HG02870 (cell line): Measurements from ENCODE around the gene MAST4.
"Not testable (repeated sequence)": the region's sequence is repeated elsewhere in the genome, so short reads cannot be mapped to it uniquely, and the experiment has no call there.

Source experiments
- ATAC-seq: cut with Tn5 transposase; IDR thresholded peaks from one replicate; pipeline ENCODE4 v1.9.1; 2021; ENCODE audit warnings: mild to moderate bottlenecking, moderate library complexity; ENCODE audit not compliant: unreplicated experiment

The MAST4 gene

DNA sequence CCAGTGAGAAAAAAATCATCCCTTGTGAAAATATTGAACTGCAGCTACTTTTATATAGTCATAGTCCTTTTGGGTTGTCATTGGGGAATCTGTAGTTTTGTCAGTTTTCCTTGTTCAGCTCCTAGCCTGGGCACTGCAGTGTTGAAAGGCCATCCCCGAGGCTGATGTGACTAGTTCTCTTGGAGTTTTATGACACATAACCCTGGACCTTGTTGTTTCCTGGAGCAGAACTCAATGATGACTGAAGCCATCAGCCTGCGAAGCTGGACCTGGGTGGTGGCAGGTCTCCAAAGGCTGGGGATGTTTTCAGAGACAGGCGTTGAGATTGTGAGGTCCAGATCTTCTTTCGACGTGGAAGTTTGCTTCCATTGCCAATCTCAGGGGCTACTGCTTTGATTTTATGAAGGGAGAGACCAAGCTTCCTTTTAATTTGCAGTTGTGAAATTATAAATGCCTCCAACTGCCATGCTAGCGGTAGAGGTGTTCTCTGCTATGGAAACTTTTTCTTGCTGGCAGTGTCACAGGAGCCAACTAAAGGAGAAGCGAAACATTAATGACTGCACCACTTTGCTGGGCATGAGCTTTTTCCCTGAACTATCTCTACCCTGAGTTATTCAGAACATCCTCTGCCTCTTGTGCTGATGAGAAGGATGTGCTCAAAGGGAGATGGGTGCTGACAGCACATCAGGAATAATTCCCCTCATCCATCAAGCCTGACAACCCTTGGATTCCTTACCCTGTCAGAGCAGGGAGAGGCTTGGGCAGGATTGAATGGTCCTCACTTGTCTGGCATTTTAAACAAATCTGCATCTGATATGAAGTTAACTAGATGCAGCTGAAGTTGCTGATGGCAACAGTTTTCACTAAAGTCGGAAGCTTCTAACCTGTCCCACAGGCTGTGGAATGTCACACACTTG lies 209.6 kb downstream of the MAST4 start:
- ATAC-seq: no peak

DNA sequence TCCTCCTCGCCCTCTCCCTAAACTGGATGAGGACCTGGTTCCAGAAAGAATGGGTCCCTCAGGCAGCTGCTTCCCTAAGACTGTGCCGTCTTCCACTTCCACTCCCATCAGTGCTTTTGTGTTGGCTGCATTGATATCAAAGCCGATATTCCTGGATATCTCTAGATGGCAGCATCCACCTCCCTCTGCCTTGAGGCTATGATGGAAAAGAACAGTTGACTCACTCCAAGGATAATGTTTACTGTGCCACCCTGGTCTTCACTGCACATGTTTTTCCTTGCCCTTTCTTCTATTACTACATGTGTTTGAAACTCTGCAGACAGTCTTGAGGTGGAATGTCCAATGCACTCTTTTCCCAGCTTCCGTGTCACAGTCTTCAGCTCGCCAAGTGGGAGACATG lies 211.6 kb downstream of the MAST4 start:
- no peak for ATAC-seq

DNA sequence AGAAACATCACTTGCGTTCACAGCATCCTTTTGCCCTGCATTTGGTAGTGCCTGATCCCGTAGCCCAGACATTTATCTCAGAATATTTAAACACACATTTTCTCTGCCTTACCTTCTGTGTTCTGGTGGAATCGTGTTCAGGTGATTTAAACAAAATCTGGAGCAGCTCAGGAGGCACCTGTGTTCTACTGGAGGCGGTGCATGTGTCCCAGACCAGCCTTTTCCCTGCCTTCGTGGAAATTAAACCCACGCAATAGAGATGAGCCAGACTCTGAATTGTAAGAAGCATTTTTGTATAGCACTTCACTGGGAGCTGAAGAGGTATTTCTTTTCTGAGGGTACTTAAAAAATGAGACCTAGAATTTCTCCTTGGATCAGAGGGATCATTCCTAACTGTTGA lies 212.5 kb downstream of the MAST4 start:
- ATAC-seq: no peak

GRCh38 chr5:66810151-66810550 lies 214.0 kb downstream of the MAST4 start:
- no peak for ATAC-seq

DNA sequence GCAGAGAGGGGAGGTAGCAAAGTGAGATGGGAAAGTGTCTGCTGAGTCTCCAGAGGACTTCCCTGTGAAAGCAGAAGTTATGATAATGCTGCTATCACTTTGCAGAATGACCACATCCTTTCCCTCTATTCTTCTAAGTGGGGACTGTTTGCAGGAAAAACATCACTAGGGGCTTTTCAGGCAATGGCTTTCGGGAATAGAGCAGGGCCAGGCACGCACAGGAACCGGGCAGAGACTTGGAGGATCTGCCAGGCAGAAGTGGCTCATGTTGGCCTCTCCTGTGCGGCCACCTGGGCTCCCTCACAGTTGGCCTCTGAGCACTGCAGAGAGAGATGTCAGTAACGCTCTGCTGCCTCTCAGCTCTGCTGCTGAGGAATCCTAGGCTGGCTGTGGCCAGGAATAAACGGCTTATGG lies 214.7 kb downstream of the MAST4 start:
- no peak for ATAC-seq

DNA sequence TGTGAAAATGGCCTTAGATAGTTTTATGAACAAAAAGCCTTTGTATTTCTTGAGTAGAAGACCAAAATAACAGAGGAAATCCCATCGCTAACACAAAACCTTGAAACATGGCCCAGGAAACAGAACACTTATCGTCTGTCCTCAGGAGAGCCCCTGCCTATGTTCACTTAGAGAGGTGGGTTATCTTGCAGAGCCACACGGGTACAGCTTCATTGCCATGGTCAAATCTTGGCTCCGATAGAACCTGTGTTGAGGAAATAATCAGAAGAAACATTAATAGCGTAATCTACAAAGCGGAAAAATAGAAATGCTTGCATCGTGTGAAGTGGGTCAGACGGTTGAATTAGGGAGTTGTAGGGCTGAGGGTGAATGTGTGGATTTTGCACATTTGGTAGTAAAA lies 216.1 kb downstream of the MAST4 start:
- ATAC-seq: no peak

- no peak for ATAC-seq
Observed at GRCh38 chr5:66813306-66813705, 217.1 kb downstream of the MAST4 start.

GRCh38 chr5:66814146-66814991 lies 218.2 kb downstream of the MAST4 start:
- no peak for ATAC-seq

DNA sequence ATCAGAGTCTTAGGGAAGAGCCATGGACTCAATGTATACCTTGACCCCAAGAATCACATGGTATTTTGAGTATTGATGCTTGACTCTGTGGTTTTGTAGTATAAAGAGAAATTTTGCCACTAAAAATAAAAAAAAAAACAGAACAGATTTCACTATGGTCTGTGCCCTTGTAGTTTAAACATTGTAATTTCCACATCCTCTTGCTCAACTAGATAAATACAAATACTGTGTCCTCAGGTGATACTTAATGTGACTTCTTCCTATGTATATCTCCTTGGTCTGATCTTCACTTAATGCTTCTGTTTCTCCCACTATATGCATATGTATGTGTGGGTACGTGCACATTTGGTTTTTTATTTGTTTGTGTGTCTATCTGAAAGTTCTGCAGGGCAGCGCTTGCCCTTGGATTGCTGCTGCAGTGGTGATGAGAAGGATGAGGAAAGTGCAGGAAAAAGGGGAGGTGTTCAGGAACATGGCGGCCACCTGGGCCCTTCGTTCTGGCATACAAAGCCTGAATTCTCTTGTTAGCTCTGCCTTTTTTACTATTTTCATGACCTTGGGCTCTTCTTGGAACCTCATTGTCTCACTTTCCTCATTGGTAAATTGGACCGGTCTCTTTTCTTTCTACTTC lies 222.2 kb downstream of the MAST4 start:
- ATAC-seq: no peak

DNA sequence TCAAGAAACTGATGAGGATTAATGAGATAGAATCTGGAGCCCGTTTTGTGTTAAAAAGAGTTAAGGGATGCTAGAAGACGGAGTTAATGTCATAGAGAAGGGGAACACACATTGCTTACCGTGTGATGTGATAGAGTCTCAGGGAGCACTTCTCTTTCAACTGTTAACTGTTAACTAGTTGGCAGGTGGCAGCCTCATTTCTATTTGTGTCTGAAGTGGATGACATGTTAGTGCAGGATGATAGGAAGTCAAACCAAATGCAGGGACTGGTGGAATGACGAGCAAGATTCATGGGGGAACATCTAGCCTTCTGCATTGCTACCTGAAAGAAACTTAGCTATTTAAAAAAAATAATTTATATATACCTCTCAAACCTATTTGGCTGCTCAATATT lies 222.7 kb downstream of the MAST4 start:
- ATAC-seq: no peak

GRCh38 chr5:66820630-66821207 lies 224.5 kb downstream of the MAST4 start:
- no peak for ATAC-seq

DNA sequence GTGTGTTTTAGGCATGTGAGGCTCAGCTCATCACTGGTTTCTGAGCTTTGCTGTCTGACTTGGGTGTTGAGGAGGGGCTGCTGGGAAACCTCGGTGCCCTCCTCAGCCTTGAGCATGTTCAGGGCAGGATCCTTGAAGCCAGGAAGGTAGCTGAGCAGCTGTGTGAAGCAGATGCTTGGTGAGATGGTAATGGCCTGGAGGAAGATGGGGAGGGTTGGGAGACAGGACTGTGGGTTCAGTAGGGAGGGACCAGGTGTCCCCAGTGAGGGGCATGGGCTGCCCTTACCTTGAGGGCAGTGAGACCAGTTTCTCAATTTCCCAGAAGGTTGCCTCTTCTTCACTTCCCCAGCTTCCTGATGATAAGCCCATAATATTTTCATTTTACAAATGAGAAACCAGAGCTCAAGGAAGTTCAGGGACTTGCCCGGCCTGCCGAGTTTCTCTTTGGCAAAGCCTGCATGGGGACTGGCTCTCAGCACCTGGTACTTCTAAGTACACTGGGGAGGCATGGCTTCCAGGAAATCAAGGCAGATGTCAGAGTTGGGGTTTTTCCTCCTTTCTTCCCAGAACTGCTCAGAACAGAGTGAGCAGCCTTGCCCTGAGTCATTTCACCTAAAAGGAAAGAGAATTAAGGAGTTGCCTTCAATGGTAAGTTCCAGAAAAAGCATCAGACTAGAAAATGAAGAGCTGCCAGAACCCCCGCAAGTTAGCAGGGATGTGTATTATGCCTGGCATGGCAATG lies 225.7 kb downstream of the MAST4 start:
- no peak for ATAC-seq

DNA sequence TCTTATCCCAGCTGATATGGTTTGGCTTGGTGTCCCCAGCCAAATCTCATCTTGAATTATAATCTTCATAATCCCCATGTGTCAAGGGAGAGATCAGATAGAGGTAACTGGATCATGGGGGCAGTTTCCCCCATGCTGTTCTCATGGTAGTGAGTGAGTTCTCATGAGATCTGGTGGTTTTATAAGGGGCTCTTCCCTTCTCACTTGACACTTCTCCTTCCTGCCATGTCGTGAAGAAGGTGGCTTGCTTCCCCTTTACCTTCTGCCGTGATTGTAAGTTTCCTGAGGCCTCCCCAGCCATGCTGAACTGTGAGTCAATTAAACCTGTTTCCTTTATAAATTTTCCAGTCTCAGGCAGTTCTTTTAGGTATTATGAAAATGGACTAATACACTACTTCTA lies 226.7 kb downstream of the MAST4 start:
- not testable (repeated sequence) for ATAC-seq

DNA sequence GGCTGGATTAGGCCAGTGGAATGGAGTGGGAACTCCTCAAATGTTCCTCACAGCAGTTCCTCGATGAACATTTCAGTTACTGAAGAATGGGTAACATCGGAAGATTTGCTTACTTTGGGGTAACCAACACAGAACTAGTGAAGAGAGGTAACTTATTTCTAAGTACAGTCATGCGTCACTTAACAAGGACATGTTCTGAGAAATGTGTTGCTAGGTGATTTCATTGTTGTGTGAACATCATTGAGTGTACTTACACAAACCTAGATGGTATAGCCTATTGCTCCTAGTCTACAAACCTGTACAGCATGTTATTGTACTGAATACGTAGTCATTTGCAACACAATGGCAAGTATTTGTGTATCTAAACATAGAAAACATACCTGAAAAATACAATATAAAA lies 228.3 kb downstream of the MAST4 start:
- no peak for ATAC-seq

DNA sequence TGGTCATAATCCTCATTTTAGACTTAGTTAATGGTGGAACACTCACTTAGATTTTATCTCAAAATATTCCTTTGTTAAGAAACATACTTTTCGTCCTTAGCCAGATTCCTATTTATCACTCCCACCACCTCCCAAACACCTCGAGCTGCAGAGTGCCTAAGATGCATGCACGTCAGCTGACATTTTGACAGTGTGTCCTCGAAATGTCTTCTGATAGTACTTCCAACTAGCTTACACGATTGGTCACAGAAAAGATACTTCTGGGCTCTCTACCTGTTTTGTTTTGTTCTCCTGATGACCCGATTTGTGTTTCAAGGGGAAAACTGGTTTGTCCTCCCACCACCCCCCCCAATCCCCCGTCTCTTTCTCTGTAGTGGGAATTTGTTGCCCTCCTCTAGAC lies 230.1 kb downstream of the MAST4 start:
- ATAC-seq: no peak

DNA sequence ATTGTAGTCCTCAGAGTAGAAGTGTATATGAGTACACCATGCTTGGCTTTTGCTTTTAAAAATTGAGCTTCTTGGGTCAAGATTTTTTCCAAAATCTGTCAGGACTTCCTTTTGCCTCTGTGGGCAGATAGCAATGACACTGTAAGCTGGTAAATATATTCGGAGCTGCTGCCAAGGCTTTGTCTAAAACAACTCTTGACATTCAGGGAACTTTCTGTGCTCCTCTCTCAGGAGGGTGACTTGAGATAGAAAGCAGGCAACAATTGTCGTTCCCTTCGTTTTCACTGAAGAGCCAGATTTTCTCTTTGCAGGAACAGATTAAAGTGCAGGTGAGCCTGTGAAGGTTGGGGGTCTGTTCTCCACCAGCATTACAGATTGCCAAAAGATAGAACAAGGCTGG lies 230.5 kb downstream of the MAST4 start:
- no peak for ATAC-seq

DNA sequence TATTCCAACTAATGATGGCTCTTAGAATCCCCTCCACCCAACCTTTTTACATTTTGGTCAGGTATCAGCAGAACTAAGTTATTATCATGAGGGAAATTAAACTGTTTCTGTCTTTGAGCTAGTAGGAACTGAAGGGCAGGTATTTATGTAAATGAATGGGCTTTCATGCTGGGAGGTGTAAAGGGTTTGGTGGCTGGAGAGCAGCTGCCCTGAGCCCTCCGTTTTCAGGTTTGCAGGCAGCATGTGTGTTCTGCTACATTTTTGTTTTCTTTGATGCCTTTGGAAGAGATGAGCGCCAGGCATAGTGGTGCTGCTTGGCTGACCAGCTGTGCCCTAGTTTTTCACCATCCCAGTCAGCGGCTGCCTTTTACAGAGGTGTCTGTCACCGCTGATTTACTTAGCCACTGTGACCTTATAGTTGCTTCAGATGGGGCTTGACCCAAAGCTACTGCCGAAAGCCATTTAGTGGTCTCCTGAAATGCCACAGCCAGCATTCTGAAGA lies 231.9 kb downstream of the MAST4 start:
- no peak for ATAC-seq

DNA sequence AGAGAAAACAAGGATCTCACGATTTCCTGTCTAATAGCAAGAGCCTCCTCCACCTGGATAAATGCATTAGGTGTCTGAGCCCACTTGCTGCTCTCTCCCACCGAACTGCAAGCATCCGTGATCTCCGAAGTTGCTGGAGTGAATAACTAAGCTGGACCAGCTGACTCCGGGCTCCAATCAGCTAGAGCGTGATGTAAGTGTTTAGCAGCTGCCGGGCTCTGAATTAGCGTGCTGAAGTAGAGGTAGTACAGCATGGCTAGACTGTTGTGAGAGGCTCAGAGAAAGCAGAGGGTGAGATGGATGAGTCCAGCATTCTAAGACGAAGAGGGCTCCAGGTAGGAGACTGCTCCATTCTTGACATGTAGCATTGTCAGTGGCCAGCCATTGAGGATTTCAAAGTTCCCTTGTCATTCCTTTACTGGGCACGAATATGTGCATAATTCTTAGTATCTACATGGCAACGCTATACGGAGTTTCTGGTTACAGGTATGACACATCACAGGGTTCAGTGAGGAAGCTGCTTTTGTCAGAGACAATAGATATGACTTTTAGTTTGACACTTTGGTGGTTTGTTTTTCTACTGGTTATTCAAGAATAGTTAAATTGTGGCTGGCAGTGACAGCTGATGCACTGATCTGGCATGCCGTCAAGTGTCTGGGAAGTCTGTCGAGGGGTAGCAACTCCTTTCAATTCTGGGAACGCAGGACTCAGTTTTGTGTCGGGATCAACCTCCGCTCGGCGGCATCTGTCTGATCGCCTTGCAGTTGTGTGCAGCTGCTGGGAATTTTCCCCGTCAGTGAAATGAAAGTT lies 232.6 kb downstream of the MAST4 start:
- ATAC-seq: no peak

DNA sequence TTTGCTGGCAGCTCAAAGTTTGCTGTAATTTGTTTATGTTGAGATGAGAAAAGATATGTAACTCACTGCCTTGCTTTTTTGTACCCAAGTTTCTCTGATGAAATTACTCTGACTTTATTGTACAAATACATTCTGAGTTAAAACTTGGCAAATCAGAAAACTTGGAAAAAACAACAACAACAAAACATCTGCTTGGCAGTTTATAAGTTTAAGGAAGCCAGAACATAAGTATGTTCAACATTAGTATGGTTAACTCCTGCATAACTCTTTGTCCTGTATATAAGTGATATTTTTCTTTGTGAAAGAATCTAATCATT lies 233.1 kb downstream of the MAST4 start:
- no peak for ATAC-seq

GRCh38 chr5:66829826-66830225 lies 233.6 kb downstream of the MAST4 start:
- ATAC-seq: no peak
